NCI-H446 (cell line): ENCODE results near the gene PCDHGB5.

Experiments used
- DNase-seq, 2 experiments: peaks; one replicate each; lab custom pipeline; 2025; lab: John Stamatoyannopoulos, UW

Gene PCDHGB5

DNA sequence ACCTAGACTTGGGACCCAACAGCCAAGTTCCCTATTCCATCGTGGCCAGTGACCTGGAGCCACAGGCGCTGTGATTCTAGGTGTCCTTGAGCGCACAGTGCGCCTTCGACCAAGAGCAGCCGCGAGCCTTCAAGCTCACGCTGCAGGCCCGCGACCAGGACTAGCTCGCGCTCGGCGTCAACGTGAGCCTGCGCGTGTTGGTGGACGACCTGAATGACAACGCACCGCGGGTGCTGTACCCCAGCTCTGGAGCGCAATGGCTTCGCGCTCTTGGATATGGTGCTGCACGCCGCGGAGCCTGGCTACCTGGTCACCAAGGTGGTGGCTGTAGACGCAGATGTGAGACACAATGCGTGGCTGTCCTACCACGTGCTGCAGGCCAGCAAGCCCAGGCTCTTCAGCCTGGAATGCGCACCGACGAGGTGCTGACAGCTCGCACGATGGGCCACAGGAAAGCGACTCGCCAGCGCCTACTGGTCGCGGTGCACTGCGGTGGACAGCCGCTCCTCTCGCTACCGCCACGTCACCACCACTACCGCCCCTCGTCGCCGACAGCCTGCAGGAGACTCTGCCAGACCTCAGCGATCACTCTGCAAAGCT lies 43.9 kb downstream of the PCDHGB5 start:
- no peak for DNase-seq
